Muscle of arm (tissue), 12 donors: ENCODE measurements around the gene ZNF3. TPM values are rescaled to one million over a fixed set of nuclear protein-coding genes. Genes with fewer than 3 reads are reported as not detected.

Experiments used
- polyA plus RNA-seq, 12 donors: library from polyadenylated mRNA; unstranded; fragments of 120-200 nt; gene quantifications; one replicate each; pipeline ENCODE4 v1.2.1, GENCODE V29; 2013; ENCODE audit not compliant: insufficient read length in 12 of 12

The ZNF3 gene
- polyA plus RNA-seq, 12 donors, result 19.9 to 34.7 (median 27.9) TPM; not detected in 1

Other genes with a start within 250 kb of the ZNF3 start
- gene OR2AE1, start 204.7 kb downstream of the ZNF3 start, polyA plus RNA-seq, result under 1 TPM in 1 of 12 donors, not detected in 11; 0.23 TPM
- gene TRIM4, start 162.2 kb downstream of the ZNF3 start, polyA plus RNA-seq, result 10 to 100 TPM in 11 of 12 donors, not detected in 1; 14.4 to 24.5 (median 16.4) TPM
- gene GJC3, start 152.1 kb downstream of the ZNF3 start, polyA plus RNA-seq, result under 1 TPM in 10 of 12 donors, not detected in 2; 0.18 to 0.70 (median 0.38) TPM
- 1 to 10 TPM in 2 of 12 donors, under 1 TPM in 7, not detected in 3; 0.57 to 1.6 (median 0.69) TPM for gene AZGP1, start 105.7 kb downstream of the ZNF3 start, polyA plus RNA-seq
- gene ZKSCAN1, start 66.1 kb downstream of the ZNF3 start, polyA plus RNA-seq, result 10 to 100 TPM; 24.6 to 64.8 (median 33.1) TPM
- gene ZSCAN21, start 31.9 kb downstream of the ZNF3 start, polyA plus RNA-seq, result 10 to 100 TPM in 11 of 12 donors, not detected in 1; 13.2 to 17.9 (median 15.2) TPM
- gene COPS6, start 7.2 kb upstream of the ZNF3 start, polyA plus RNA-seq, result 100 to 1,000 TPM in 2 of 12 donors, 10 to 100 TPM in 9, not detected in 1; 81.5 to 222 (median 91.3) TPM
- gene MCM7, start 19.7 kb upstream of the ZNF3 start, polyA plus RNA-seq, result 10 to 100 TPM in 11 of 12 donors, not detected in 1; 55.3 to 95.5 (median 71.4) TPM
- 10 to 100 TPM in 11 of 12 donors, not detected in 1; 13.9 to 25.7 (median 22.2) TPM for gene AP4M1, start 19.9 kb upstream of the ZNF3 start, polyA plus RNA-seq
- gene TAF6, start 37.6 kb upstream of the ZNF3 start, polyA plus RNA-seq, result 10 to 100 TPM in 11 of 12 donors, not detected in 1; 30.6 to 46.7 (median 35.1) TPM
- 10 to 100 TPM in 11 of 12 donors, not detected in 1; 28.6 to 50.9 (median 38.8) TPM for gene CNPY4, start 37.9 kb upstream of the ZNF3 start, polyA plus RNA-seq
- gene MBLAC1, start 45.2 kb upstream of the ZNF3 start, polyA plus RNA-seq, result 1 to 10 TPM in 3 of 12 donors, under 1 TPM in 7, not detected in 2; 0.37 to 1.8 (median 0.76) TPM
- 100 to 1,000 TPM in 1 of 12 donors, 10 to 100 TPM in 10, not detected in 1; 51.2 to 100 (median 59.3) TPM for gene LAMTOR4, start 67.2 kb upstream of the ZNF3 start, polyA plus RNA-seq
- 10 to 100 TPM in 5 of 12 donors, 1 to 10 TPM in 6, not detected in 1; 7.1 to 20.3 (median 9.6) TPM for gene TRAPPC14, start 77.0 kb upstream of the ZNF3 start, polyA plus RNA-seq
- gene GAL3ST4, start 86.9 kb upstream of the ZNF3 start, polyA plus RNA-seq, result 10 to 100 TPM in 7 of 12 donors, 1 to 10 TPM in 4, not detected in 1; 8.0 to 23.3 (median 10.7) TPM
- 10 to 100 TPM in 1 of 12 donors, 1 to 10 TPM in 10, not detected in 1; 4.0 to 13.7 (median 6.0) TPM for gene GPC2, start 95.7 kb upstream of the ZNF3 start, polyA plus RNA-seq
- 10 to 100 TPM in 9 of 12 donors, 1 to 10 TPM in 2, not detected in 1; 7.3 to 36.0 (median 18.6) TPM for gene STAG3, start 96.2 kb upstream of the ZNF3 start, polyA plus RNA-seq
- gene PVRIG, start 138.2 kb upstream of the ZNF3 start, polyA plus RNA-seq, result 10 to 100 TPM in 2 of 12 donors, 1 to 10 TPM in 8, not detected in 2; 1.3 to 12.0 (median 6.4) TPM
- 1 to 10 TPM in 10 of 12 donors, not detected in 2; 5.4 to 8.7 (median 6.4) TPM for gene SPDYE3, start 226.0 kb upstream of the ZNF3 start, polyA plus RNA-seq